ENCODE data around the gene ANKRD33B.

The ANKRD33B gene

DNA sequence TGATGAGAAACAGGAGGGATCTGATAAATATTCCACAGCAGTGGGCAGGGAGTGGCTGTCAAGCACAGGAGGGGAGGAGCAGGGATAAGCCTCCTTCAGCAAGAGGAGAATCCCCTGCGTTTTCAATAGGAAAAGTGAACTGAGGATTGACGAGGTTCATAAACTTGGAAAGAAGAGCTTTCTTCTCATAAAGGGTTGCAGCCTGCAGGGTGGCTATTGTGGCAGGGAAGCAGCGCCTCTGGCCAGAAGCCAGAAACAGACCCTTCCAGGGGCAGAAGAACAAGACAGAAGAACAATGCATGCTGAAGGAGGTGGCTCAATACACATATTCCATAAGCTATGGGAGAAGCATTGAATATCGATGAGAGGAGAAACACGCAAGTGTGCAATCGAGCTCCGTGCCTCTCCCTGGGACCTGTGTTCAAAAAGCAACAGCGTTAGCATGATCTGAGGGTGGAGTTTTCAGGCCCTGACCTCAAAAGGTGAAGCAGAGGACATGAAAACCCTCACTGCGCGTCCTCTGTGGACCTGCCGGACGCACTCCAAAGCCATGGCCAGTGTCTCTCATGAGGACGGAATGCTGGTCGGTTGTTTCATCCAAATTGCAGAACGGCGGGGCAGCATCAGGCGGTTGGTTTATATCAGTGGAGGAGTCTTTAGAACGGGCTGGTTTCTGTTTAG lies 67.6 kb downstream of the ANKRD33B start:
- Histone ChIP-seq H3K27me3 (replicated peaks) (no peaks in the 10 kb centered on the region), H3K4me3 (ENCODE audit: low read depth, low read length) (no peak overlapping the region), H3K36me3 (replicated peaks) (no peaks in the 10 kb centered on the region), H3K27ac (no peak overlapping the region)
- TF ChIP-seq, protein P1, sequence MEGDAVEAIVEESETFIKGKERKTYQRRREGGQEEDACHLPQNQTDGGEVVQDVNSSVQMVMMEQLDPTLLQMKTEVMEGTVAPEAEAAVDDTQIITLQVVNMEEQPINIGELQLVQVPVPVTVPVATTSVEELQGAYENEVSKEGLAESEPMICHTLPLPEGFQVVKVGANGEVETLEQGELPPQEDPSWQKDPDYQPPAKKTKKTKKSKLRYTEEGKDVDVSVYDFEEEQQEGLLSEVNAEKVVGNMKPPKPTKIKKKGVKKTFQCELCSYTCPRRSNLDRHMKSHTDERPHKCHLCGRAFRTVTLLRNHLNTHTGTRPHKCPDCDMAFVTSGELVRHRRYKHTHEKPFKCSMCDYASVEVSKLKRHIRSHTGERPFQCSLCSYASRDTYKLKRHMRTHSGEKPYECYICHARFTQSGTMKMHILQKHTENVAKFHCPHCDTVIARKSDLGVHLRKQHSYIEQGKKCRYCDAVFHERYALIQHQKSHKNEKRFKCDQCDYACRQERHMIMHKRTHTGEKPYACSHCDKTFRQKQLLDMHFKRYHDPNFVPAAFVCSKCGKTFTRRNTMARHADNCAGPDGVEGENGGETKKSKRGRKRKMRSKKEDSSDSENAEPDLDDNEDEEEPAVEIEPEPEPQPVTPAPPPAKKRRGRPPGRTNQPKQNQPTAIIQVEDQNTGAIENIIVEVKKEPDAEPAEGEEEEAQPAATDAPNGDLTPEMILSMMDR (IDR thresholded peaks at IDR 0.05; ENCODE audit: low read depth, low read length, missing control alignments): no peak
- in situ Hi-C loops (cut with HindIII; ENCODE audit: low pct_ligation_motif_present, low sequenced_read_pairs): loop anchor here (25.0 kb wide), 1 partner anchor 144 kb away; no protein-coding TSS in a partner anchor
- DNase-seq: no peak

- H3K4me3 ChIP-seq (ENCODE audit: low read depth, low read length): peak overlapping the region; percentile 5
- in situ Hi-C loops (cut with HindIII; ENCODE audit: low pct_ligation_motif_present, low sequenced_read_pairs): loop anchor here (25.0 kb wide), 1 partner anchor 145 kb away; no protein-coding TSS in a partner anchor
- no peak overlapping the region for H3K27ac ChIP-seq
- H3K36me3 ChIP-seq (replicated peaks): no peaks in the 10 kb centered on the region
- peak; percentile 20 for DNase-seq
- no peaks in the 10 kb centered on the region for H3K27me3 ChIP-seq (replicated peaks)
- TF ChIP-seq, protein P1 (IDR thresholded peaks at IDR 0.05; ENCODE audit: low read depth, low read length, missing control alignments): no peak
Measured at GRCh38 chr5:10632110-10632761, 68.4 kb downstream of the ANKRD33B start.

DNA sequence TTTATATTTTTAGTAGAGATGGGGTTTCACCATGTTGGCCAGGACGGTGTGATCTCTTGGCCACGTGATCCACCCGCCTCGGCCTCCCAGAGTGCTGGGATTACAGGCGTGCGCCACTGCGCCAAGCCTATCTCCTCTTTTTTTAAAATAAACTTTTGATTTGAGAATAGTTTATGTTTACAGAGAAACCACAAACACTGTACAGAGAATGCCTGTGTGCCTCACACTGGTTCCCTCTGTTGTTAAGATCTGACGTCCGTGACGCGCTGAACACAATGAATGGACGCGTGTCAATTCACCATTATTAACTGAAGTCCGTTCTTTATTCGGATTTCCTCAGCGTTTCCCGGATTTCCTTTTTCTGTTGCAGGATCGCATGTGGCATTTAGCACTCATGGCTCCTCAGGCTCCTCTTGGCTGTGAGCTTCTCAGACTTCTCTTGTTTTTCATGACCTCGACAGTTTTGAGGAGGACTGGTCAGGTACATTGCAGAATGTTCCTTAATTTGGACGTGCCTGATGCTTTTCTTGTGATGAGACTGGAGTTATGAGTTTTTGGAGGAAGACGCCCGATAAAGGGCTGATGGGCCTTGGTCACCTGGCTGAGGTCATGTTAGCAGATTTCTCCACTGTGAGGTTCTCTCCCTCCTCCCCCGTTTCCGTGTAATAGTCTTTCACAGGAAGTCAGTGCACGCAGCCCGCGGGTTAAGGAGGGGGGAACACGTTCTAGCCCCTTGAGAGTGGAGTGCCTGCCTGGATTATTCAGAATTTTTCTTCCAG lies 69.6 kb downstream of the ANKRD33B start:
- Histone ChIP-seq H3K4me3 (ENCODE audit: low read depth, low read length) (no peak overlapping the region), H3K27ac (no peak overlapping the region), H3K36me3 (replicated peaks) (no peaks in the 10 kb centered on the region), H3K27me3 (replicated peaks) (no peaks in the 10 kb centered on the region)
- TF ChIP-seq, protein P1 (IDR thresholded peaks at IDR 0.05; ENCODE audit: low read depth, low read length, missing control alignments): no peak
- DNase-seq: no peak
- in situ Hi-C loops (cut with HindIII; ENCODE audit: low pct_ligation_motif_present, low sequenced_read_pairs): loop anchor here (25.0 kb wide), 1 partner anchor 146 kb away; no protein-coding TSS in a partner anchor

- H3K27ac ChIP-seq: no peak overlapping the region
- no peaks in the 10 kb centered on the region for H3K36me3 ChIP-seq (replicated peaks)
- no peak overlapping the region for H3K4me3 ChIP-seq (ENCODE audit: low read depth, low read length)
- in situ Hi-C loops (cut with HindIII; ENCODE audit: low pct_ligation_motif_present, low sequenced_read_pairs): loop anchor here (25.0 kb wide), 1 partner anchor 147 kb away; no protein-coding TSS in a partner anchor
- no peak for DNase-seq
- H3K27me3 ChIP-seq (replicated peaks): no peaks in the 10 kb centered on the region
- TF ChIP-seq, protein P1 (IDR thresholded peaks at IDR 0.05; ENCODE audit: low read depth, low read length, missing control alignments): no peak
Measured at GRCh38 chr5:10634050-10634449, 70.2 kb downstream of the ANKRD33B start.

DNA sequence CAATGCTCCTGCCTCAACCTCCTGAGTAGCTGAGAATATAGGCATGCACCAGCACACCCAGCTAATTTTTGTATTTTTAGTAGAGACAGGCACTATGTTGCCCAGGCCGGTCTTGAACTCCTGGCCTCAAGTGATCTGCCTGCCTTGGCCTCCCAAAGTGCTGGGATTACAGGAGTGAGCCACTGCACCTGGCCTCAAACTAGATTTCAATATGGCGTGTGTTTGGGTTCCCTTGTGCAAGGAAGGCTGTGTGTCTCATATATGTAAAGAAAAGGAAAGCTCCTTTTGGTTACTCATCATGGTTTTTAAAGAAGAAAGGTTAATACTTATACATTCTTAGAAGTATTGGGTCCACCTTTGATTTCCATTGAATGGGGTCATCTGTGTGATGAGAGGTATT lies 70.7 kb downstream of the ANKRD33B start:
- no peak overlapping the region for H3K4me3 ChIP-seq (ENCODE audit: low read depth, low read length)
- in situ Hi-C loops (cut with HindIII; ENCODE audit: low pct_ligation_motif_present, low sequenced_read_pairs): loop anchor here (25.0 kb wide), 1 partner anchor 147 kb away; no protein-coding TSS in a partner anchor
- no peak overlapping the region for H3K27ac ChIP-seq
- H3K36me3 ChIP-seq (replicated peaks): no peaks in the 10 kb centered on the region
- DNase-seq: no peak
- no peaks in the 10 kb centered on the region for H3K27me3 ChIP-seq (replicated peaks)
- TF ChIP-seq, protein P1 (IDR thresholded peaks at IDR 0.05; ENCODE audit: low read depth, low read length, missing control alignments): no peak
